Breast epithelium (tissue), 4 donors: ENCODE measurements around the gene NOL4L. TPM values are rescaled to one million over a fixed set of nuclear protein-coding genes. Genes with fewer than 3 reads are reported as not detected.

Source experiments
- DNase-seq, 2 donors: peaks; one replicate each; pipeline ENCODE4 v3.0.0-alpha.2; 2019; ENCODE audit warnings: low spot score in 2 of 2
- H3K27ac ChIP-seq, 2 donors: fragments of 200-600 bp; sonication (generic) in 1 of 2; one replicate each; pipeline ENCODE4 v1.5.1; 2016 to 2019; ENCODE audit warnings: mild to moderate bottlenecking in 1 of 2
- H3K27me3 ChIP-seq, 2 donors: fragments of 200-600 bp; sonication (generic) in 1 of 2; one replicate each; pipeline versions ENCODE4 v1.5.1 to v1.6.0; 2017 to 2019; ENCODE audit warnings: control low read depth in 1 of 2, mild to moderate bottlenecking in 1 of 2
- H3K36me3 ChIP-seq: fragments of 200-600 bp; one replicate; pipeline ENCODE4 v1.5.1; 2019
- H3K4me1 ChIP-seq, 2 donors: fragments of 200-600 bp; sonication (generic); one replicate each; pipeline ENCODE4 v1.5.1; 2016 to 2019; ENCODE audit warnings: control low read depth in 1 of 2
- H3K4me3 ChIP-seq, 3 donors: fragments of 200-600 bp; sonication (generic); 1 replicate in 2 of 3; 2 replicates in 1 of 3; pipeline ENCODE4 v1.5.1; 2016 to 2019; ENCODE audit warnings: mild to moderate bottlenecking in 3 of 3, moderate library complexity in 2 of 3
- H3K9me3 ChIP-seq, 2 donors: fragments of 200-600 bp; sonication (generic) in 1 of 2; one replicate each; pipeline ENCODE4 v1.5.1; 2016 to 2019; ENCODE audit warnings: control low read depth in 1 of 2
- CTCF ChIP-seq, 3 donors: fragments of 450-650 bp; IDR thresholded peaks; one replicate each; pipeline ENCODE4 v1.5.1; 2016 to 2017; ENCODE audit warnings: antibody characterized with exemption in 3 of 3, mild to moderate bottlenecking in 3 of 3, moderate library complexity in 3 of 3
- POLR2A ChIP-seq: fragments of 450-650 bp; IDR thresholded peaks from one replicate; pipeline ENCODE4 v1.6.1; 2016; ENCODE audit warnings: antibody characterized with exemption, mild to moderate bottlenecking, moderate library complexity
- POLR2AphosphoS5 ChIP-seq, 3 donors: sonication (generic); formaldehyde crosslinking; IDR thresholded peaks; one replicate each; pipeline ENCODE4 v1.6.1; 2017; ENCODE audit warnings: antibody characterized with exemption in 3 of 3
- intact Hi-C: fragments of 100-400 bp; cut with DNase I; formaldehyde crosslinking; loops from one replicate; pipeline ENCODE4 v1.15.1; 2023; ENCODE audit warnings: low total_unique reads
- total RNA-seq, 3 donors: library from RNA; depleted of rRNA; stranded (reverse); fragments of >200 nt; gene quantifications; one replicate each; pipeline ENCODE4 v1.1.0, GENCODE V29; 2016

NOL4L gene
- total RNA-seq, 3 donors from 2014 or later = 3.7 to 18.4 (median 15.8) TPM

- Histone ChIP-seq H3K4me1 (no peaks in the 10 kb centered on the region), H3K27ac (no peak overlapping the region), H3K36me3 (no peaks in the 10 kb centered on the region), H3K27me3 (no peaks in the 10 kb centered on the region), H3K4me3 (no peak overlapping the region), H3K9me3 (no peaks in the 10 kb centered on the region)
- intact Hi-C loops = no loop called here
- DNase-seq = no peak
- no peak for TF ChIP-seq CTCF (IDR thresholded peaks at IDR 0.05)
- TF ChIP-seq POLR2AphosphoS5 (IDR thresholded peaks at IDR 0.05) = no peak
- no peak for TF ChIP-seq POLR2A
Observed at GRCh38 chr20:32570401-32571190, 14.5 kb downstream of the NOL4L start.

DNA sequence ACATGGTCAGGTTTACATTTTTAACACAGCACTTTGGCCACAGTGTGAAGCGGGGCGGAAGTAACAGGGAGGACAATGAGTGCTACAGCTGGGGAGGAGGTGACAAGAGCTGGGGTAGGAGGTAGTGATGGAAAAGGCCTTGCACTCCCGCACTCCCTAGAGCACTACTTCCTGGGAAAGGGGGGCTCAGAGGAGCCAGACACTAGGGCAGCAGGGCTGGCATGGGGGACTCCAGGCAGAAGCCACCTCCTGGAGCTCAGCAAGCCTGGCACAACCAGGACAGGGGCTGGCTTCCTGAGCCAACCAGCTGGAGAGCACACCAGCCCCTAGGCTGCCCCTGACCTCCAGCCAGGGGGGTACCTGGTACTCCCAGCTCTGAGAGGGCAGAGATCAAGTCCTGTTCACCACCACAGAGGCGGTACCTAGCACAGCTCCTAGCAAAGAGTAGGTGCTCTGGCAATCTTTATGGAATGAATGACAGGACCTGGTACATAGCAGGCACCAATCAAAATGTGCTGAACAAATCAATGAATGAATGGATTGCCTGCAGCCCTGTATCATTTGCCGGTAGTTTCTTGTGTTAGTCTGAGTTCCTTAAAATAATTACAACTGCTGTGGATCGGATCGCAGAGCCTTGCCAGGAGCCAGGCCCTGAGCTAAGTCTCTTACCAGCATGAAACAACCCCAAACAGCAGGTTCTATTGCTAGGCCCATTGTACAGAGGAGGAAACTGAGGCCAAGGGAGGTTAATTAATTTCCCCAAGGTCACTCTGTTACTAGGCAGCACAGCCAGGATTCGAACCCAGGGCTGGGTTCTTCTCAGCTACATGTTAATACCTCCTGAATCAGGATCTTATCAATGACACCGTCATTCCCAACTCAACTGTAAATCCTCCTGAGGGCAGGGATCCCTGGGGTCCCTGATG lies 15.5 kb downstream of the NOL4L start:
- no peak for DNase-seq
- H3K9me3 ChIP-seq = no peaks in the 10 kb centered on the region
- no peak overlapping the region for H3K4me3 ChIP-seq
- no peaks in the 10 kb centered on the region for H3K36me3 ChIP-seq
- no peak overlapping the region for H3K27ac ChIP-seq
- no peak for TF ChIP-seq POLR2AphosphoS5 (IDR thresholded peaks at IDR 0.05)
- no peak for TF ChIP-seq POLR2A
- no peak for TF ChIP-seq CTCF (IDR thresholded peaks at IDR 0.05)
- no peaks in the 10 kb centered on the region for H3K27me3 ChIP-seq
- intact Hi-C loops = no loop called here
- no peaks in the 10 kb centered on the region for H3K4me1 ChIP-seq

DNA sequence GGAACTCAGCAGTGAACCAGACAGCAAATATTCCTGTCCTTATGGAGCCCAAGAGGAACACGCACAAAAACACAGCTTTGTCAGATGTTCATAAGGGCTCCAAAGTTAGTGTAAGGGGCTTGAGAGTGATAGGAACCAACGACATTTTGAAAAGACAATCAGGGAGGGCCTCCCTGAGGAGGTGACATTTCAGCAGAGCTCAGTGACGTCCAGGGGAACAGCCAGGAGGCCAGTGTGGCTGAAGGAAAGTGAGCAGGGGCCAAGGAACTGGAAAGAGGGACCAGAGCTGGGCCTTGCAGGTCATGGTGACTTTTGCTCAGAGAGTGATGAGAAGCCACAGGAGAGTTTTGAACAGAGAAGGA lies 16.1 kb downstream of the NOL4L start:
- Histone ChIP-seq H3K4me3 (no peak overlapping the region), H3K9me3 (no peaks in the 10 kb centered on the region), H3K27ac (no peak overlapping the region), H3K4me1 (no peaks in the 10 kb centered on the region), H3K36me3 (no peaks in the 10 kb centered on the region), H3K27me3 (no peaks in the 10 kb centered on the region)
- intact Hi-C loops = no loop called here
- no peak for DNase-seq
- TF ChIP-seq CTCF (IDR thresholded peaks at IDR 0.05) = no peak
- TF ChIP-seq POLR2AphosphoS5 (IDR thresholded peaks at IDR 0.05) = no peak
- TF ChIP-seq POLR2A = no peak

- Histone ChIP-seq H3K27me3 (no peaks in the 10 kb centered on the region), H3K4me3 (no peak overlapping the region), H3K27ac (no peak overlapping the region), H3K9me3 (no peaks in the 10 kb centered on the region), H3K36me3 (no peaks in the 10 kb centered on the region), H3K4me1 (no peaks in the 10 kb centered on the region)
- no peak for DNase-seq
- intact Hi-C loops = no loop called here
- TF ChIP-seq CTCF (IDR thresholded peaks at IDR 0.05) = no peak
- no peak for TF ChIP-seq POLR2AphosphoS5 (IDR thresholded peaks at IDR 0.05)
- TF ChIP-seq POLR2A = no peak
Observed at GRCh38 chr20:32567384-32568178, 17.6 kb downstream of the NOL4L start.
